GM23338 (cell line): ENCODE data around the gene CRYGA.

ENCODE experiments used
- CREB1 ChIP-seq: fragments of 250-450 bp; sonication (Bioruptor Pico); IDR thresholded peaks from 2 replicates; pipeline ENCODE4 v1.5.0; 2020; ENCODE audit warnings: low read depth, mild to moderate bottlenecking, moderate library complexity
- EZH2 ChIP-seq: fragments of 200-600 bp; sonication (generic); IDR thresholded peaks from one replicate; pipeline ENCODE4 v1.8.0; 2017; ENCODE audit warnings: antibody characterized with exemption, mild to moderate bottlenecking, low read depth; ENCODE audit not compliant: unreplicated experiment
- POLR2AphosphoS5 ChIP-seq: IDR thresholded peaks from 2 replicates; pipeline ENCODE4 v1.6.1; 2016; ENCODE audit warnings: antibody characterized with exemption, low read depth
- TF ChIP-seq, protein P1 (sequence below), 2 experiments: fragments of 200-600 bp in 1 of 2; sonication (generic) in 1 of 2; conservative IDR thresholded peaks; 2 replicates each; pipeline versions ENCODE4 v1.5.1 to v1.6.1; 2016 to 2017; ENCODE audit warnings: antibody characterized with exemption in 2 of 2, low read depth in 2 of 2, mild to moderate bottlenecking in 2 of 2, moderate library complexity in 1 of 2
- TF ChIP-seq, protein P2 (sequence below): IDR thresholded peaks from one replicate; pipeline ENCODE4 v1.6.1; 2018; ENCODE audit warnings: antibody characterized with exemption; ENCODE audit not compliant: unreplicated experiment

DNA sequence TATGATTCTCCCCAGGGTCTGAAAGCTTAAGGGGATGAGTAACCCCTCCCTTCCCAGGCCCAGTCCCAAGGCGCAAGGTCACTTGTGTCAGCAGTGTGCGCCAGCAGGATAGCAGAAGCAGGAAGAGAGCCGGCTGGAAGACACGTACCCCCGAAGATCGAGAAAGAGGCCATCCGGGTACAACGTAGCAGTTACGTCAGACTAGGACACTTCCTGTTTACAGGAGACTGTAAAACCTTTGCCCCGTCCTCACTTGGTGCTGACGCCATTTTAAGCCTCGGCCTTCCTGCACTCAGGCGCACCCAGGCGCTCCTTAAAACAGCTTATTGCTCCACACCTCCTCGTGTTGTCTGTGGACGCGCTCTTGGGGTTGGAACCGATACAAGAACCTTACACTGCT is 23.9 kb downstream of the CRYGA start:
- TF ChIP-seq POLR2AphosphoS5, result no peak
- TF ChIP-seq, protein P1, sequence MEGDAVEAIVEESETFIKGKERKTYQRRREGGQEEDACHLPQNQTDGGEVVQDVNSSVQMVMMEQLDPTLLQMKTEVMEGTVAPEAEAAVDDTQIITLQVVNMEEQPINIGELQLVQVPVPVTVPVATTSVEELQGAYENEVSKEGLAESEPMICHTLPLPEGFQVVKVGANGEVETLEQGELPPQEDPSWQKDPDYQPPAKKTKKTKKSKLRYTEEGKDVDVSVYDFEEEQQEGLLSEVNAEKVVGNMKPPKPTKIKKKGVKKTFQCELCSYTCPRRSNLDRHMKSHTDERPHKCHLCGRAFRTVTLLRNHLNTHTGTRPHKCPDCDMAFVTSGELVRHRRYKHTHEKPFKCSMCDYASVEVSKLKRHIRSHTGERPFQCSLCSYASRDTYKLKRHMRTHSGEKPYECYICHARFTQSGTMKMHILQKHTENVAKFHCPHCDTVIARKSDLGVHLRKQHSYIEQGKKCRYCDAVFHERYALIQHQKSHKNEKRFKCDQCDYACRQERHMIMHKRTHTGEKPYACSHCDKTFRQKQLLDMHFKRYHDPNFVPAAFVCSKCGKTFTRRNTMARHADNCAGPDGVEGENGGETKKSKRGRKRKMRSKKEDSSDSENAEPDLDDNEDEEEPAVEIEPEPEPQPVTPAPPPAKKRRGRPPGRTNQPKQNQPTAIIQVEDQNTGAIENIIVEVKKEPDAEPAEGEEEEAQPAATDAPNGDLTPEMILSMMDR (conservative IDR thresholded peaks at IDR 0.05; ENCODE audit: low read depth in 2 of 2), result no peak
- no peak for TF ChIP-seq EZH2
- TF ChIP-seq, protein P2, sequence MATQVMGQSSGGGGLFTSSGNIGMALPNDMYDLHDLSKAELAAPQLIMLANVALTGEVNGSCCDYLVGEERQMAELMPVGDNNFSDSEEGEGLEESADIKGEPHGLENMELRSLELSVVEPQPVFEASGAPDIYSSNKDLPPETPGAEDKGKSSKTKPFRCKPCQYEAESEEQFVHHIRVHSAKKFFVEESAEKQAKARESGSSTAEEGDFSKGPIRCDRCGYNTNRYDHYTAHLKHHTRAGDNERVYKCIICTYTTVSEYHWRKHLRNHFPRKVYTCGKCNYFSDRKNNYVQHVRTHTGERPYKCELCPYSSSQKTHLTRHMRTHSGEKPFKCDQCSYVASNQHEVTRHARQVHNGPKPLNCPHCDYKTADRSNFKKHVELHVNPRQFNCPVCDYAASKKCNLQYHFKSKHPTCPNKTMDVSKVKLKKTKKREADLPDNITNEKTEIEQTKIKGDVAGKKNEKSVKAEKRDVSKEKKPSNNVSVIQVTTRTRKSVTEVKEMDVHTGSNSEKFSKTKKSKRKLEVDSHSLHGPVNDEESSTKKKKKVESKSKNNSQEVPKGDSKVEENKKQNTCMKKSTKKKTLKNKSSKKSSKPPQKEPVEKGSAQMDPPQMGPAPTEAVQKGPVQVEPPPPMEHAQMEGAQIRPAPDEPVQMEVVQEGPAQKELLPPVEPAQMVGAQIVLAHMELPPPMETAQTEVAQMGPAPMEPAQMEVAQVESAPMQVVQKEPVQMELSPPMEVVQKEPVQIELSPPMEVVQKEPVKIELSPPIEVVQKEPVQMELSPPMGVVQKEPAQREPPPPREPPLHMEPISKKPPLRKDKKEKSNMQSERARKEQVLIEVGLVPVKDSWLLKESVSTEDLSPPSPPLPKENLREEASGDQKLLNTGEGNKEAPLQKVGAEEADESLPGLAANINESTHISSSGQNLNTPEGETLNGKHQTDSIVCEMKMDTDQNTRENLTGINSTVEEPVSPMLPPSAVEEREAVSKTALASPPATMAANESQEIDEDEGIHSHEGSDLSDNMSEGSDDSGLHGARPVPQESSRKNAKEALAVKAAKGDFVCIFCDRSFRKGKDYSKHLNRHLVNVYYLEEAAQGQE, result no peak
- TF ChIP-seq CREB1, result no peak
